NCI-H2107 treated with DMSO at 0.1 percent for 48 hours (cell line): ENCODE data around the gene ZP2.
"Not testable (repeated sequence)": the region's sequence is repeated elsewhere in the genome, so short reads cannot be mapped to it uniquely, and the experiment has no call there.

Experiments
- DNase-seq: peaks from one replicate; lab custom pipeline; 2025; ENCODE audit not compliant: unreplicated experiment; lab: John Stamatoyannopoulos, UW

Gene ZP2

GRCh38 chr16:21153124-21153729, 58.1 kb downstream of the ZP2 start:
- not testable (repeated sequence) for DNase-seq

GRCh38 chr16:21152160-21153030, 59.0 kb downstream of the ZP2 start:
- not testable (repeated sequence) for DNase-seq

- peak; percentile 61 for DNase-seq
Observed at GRCh38 chr16:21150375-21151001, 60.9 kb downstream of the ZP2 start, which contains the start of gene DNAH3. Gene DNAH3, minus strand, starts transcription at chr16:21150846. Its CDS starts 527 bp downstream, at chr16:21150319.
